H4 (cell line): ENCODE data around the gene LRRC42. TPM values are rescaled to one million over a fixed set of nuclear protein-coding genes. Genes with fewer than 3 reads are reported as not detected.

ENCODE experiments used
- DNase-seq: peaks from one replicate; pipeline ENCODE4 v3.0.0-alpha.2; 2015; ENCODE audit warnings: low spot score
- total RNA-seq: library from RNA; depleted of rRNA; stranded (reverse); fragments of >200 nt; shearing (Covaris generic); gene quantifications from 2 replicates; pipeline ENCODE4 v1.2.3, GENCODE V29; 2014; rRNA removed

Gene LRRC42
- total RNA-seq, result 56.6 and 64.3 TPM in 2 replicates

- no peak for DNase-seq
Measured at GRCh38 chr1:53946252-53947171, at the start of gene LRRC42. TSS of gene LRRC42 (plus strand) at chr1:53946350. CDS start at chr1:53952000, 5,650 bp downstream.

DNA sequence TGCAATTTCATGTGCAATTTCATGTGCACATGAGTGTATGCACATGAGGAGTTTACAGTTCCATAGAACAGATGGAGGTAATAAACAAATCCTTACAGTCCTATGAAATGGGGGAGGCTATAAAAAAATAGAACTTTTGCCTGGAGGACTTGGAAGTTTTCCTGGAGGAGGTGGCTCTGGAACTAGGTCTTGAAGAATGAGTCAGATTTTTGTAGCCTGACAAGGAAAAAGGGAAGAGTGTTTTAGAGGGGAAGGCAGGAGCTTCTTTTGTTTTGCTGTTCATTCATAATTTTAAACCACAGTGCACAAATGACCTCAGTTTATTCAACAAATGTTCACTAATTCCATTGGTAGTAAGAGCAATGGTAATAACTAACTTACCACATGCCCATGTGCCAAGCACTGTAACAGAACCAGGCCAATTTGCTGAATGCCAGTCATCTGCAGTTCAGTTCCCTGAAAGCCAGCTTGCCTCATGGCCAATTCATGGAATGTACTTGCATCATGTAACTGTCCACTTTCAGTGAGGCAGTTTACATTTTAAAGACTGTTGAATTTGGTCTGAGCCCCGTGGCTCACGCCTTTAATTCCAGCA, 49.4 kb upstream of the LRRC42 start:
- peak; percentile 94 for DNase-seq

- DNase-seq, result peak; percentile 70
Measured at GRCh38 chr1:53899206-53899628, 46.9 kb upstream of the LRRC42 start.

DNA sequence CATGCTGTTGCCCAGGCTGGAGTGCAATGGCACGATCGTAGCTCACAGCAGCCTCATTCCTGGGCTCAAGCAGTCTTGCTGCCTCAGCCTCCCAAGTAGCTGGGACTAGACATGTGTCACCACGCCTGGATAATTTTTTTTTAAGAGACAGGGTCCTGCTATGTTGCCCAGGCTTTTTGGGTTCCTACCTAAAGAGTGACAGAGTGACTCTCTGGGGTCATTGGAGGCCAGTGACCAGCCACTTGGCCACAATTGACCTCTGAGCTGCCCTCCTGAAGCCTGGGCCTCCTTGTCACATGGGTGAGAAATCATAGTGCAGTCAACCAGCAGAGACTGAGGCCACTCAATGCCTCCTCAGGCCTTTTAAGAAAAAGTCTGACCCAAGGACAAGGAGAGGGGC, 46.4 kb upstream of the LRRC42 start:
- no peak for DNase-seq

DNA sequence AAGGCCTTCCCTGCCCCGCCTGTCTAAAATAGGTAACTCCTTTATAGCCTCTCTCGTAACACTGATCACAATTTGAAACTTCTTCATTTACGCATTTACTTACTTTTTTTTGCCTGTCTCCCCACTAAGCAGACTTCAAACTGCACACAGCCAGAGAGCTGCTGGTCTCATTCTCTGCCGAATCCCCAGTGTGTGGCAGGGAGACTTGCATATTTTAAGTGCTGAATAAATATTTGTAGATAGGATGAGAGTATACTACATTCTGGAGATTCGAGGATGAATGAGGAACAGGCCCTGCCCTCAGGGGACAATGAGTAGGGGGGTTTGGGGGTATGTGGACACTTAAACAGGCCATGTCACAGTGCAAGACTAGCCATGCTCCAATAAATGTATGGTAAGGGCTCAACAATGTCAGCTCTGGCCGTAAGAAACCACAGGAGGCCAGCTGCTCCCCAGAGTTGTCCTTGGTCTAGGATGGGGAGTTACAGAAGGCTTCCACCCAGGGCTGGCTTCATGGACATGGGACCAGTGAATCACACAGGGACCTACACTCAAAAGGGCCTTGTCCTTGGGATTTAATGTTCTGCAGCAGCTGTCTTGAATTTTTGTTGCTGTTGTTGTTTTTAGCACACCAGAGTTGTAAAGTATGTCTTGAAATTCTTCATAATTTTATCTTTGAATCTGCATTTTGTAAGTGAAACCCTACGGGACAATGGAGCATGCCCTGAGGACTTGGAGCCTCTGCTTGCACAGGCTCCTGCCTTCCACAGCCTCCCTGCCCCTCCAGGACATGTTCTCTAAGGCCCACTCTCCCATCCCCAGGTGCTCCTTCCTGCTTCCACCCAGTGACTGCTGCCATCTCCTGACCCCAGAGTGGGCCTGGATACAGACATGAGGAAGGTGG, 43.7 kb upstream of the LRRC42 start:
- no peak for DNase-seq

DNA sequence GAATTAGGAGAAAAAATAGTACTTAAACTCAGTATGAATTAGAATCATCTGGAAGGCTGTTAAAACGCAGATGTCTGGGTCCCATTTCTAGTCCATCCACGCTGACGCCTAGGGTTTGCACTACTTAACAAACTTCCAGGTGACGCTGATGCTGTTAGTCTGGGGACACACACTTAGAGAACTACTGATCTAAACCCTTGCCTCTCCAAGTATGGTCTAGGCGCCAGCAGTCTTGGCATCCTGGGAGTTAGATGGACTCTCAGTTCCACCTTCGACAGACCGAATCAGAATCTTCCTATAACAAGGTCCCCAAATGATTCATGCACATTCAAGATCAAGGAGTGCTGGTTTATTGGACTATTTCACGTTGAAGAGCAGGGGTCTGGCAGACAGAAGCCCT, 40.6 kb upstream of the LRRC42 start:
- no peak for DNase-seq

- no peak for DNase-seq
Measured at GRCh38 chr1:53906121-53906520, 40.0 kb upstream of the LRRC42 start.

GRCh38 chr1:53909946-53910345, 36.2 kb upstream of the LRRC42 start:
- no peak for DNase-seq

- DNase-seq, result no peak
Measured at GRCh38 chr1:53911442-53911841, 34.7 kb upstream of the LRRC42 start.

DNA sequence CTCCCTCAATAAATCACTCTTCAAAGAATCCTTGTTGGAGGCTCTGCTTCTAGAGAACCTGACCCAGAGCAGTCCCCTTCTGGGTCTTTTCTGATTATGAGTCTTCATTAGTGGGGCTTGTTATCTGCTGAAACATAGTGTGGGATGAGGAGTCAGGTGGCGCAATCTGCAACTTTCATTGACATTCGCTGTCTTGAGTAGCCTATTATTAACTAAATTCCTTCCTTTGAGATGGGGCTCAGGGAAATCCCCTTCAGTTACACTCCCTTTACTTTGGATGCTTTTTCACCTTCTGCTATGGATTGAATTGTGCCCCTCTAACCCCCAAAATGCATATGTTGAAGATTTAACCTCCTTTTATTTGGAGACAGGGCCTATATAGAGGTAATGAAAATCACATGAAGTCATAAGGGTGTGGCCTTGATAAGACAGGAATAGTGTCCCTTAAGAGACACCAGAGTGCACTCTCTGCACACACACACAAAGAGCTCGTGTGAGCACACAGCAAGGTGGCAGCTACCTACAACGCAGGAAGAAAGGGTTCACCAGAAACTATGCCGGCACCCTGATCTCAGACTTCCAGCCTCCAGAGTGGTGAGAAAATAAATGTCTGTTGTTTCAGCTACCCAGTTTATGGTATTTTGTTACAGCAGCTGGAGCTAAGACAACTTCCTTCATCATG, 32.7 kb upstream of the LRRC42 start:
- DNase-seq, result no peak

DNA sequence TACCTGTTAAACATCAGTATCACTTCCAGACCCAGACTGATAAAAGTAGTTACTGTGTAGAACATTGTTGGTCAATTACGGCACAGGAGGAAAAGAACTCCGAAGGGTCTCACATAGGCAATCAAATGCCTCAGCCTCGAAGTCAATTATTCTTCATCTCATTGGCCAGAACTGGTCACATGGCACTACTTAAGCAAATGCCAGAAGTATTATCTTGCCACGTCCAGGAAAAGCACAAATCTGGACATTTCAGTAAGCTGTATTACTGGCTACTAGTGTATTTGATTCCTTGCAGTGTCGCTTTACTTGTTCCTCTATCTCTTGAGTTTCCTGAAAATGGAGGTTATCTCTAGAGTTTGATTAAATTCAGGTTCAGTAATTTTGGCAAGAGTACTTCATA, 27.8 kb upstream of the LRRC42 start:
- DNase-seq, result no peak

GRCh38 chr1:53919675-53920066, 26.5 kb upstream of the LRRC42 start:
- DNase-seq, result peak; percentile 51

DNA sequence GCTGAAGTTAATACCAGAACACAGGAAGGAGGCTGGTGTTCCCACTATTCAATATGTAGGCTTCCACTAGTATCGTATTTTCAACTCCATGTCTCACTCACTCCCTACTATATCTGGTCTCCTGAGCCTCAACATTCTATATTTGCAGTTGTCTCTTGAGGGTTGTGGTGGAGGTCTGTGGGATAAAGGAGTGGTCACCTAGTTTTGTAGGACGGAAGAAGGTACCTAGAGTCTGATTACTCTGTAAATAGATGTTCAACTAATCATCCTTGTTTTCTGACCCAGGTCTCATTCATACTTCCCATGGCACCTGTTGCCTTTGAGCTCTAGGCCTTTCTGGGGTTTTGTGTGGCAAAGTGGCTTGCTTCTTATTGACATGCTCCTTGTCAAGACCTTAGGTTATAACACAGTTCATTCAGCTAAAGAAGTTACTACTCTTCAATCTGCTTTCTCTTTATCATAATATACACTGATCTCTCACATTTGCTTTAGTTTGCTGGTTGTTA, 18.7 kb upstream of the LRRC42 start:
- no peak for DNase-seq

- DNase-seq, result no peak
Measured at GRCh38 chr1:53929246-53929960, 16.7 kb upstream of the LRRC42 start.

DNA sequence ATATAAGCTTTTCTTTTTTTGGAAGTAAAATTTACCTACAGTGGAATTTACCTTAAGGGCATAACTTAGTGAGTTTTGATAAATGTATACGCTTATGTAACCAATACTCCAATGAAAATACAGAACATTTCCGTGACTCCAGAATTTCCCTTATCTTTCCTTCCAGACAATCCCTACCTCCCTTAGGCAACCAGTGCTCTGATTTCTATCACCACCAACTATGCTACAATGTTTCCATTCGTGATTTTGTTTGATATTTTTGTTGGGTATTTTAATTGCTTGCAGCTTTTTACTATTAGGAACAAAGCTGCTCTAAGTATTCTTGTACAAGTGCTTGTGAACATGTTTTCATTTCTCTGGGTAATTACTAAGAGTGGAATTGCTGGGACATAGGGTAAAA, 15.2 kb upstream of the LRRC42 start:
- no peak for DNase-seq

DNA sequence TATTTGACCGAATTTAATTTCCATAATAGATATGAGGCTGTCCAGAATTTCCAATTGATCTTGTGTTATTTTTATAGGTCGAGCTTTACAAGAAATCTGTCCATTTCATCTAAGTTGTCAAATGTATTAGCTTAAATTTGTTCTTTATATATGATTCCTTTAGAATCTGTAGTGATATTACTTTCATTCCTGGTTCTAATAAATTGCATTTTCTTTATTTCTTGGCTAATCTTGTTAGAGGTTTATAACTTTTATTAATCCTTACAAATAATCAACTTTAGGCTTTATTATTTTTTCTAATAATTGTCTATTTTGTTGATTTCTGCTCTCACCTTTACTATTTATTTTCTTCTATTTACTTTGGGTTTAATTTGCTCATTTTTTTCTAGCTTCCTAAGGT, 14.6 kb upstream of the LRRC42 start:
- DNase-seq, result no peak

GRCh38 chr1:53934170-53934765, 11.9 kb upstream of the LRRC42 start:
- DNase-seq, result no peak

- no peak for DNase-seq
Measured at GRCh38 chr1:53936430-53936829, 9.7 kb upstream of the LRRC42 start.

DNA sequence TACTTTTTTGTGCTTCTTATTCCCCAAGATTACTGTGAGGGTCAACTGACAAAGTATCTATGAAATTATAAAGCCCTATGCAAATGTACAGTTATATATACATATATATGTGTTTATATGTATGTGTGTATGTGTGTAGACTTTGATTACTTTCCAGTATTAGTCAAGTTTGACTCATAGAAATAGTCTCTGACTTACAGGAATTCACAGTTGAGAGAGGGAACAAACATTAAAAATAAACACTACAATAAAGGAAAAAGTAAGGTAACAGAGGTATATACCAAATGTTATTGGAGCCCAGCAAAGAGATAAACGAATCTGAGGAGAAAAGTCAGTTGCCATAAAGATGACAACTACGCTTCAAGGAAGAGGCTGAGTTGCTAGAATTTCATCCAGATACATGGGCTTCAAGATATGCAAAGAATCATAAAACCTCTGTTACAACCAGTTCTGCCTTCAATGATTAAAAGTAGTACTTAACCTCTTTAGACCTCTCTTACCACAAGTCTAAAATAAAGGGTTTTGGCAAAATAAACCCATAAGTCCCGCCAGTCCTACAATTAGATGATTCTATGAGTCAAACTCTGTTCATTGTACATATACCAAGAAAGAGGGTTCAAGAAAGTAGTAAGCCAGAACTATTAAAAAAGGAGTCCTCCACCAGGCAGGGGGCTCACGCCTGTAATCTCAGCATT, 7.9 kb upstream of the LRRC42 start:
- no peak for DNase-seq
